ENCODE results near the gene ZNF77.
A peak's percentile ranks its signal among the peaks of the same experiment; 100 is the strongest.
"Not testable (repeated sequence)": the region's sequence is repeated elsewhere in the genome, so short reads cannot be mapped to it uniquely, and the experiment has no call there.

The ZNF77 gene

DNA sequence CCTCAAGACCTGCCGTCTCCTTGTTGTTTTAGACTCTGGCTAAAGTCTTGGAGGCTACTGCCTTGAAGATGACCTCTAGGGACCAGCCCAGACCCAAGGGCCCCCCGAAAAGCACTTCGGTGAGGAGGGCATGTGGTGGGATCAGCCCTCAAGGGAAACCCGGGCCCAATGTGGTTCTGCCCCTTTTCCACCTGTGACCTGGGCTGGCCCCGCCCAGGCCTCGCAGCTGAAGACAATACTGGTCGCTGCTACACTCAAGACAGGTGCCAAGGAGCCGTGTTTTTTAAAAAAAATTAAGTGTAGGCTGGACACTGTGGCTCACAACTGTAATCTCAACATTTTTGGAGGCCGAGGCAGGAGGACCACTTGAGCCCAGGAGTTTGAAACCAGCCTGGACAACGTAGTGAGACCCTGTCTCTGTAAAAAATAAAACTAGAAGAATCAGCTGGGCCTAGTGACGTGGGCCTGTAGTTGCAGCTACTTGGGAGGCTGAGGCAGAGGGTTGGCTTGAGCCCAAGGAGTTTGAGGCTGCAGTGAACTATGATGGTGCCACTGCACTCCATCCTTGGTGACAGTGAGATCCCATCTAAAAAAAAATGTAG, 33.5 kb upstream of the ZNF77 start:
- no peak for DNase-seq
- Mint-ChIP-seq H3K27me3 (peaks cover 69% of the 10 kb centered on the region), H3K36me3 (no peaks in the 10 kb centered on the region), H3K4me3 (no peak overlapping the region), H3K27ac (no peak overlapping the region), H3K4me1 (peaks cover 24% of the 10 kb centered on the region), H3K9me3 (no peaks in the 10 kb centered on the region)
- CTCF ChIA-PET, result interaction anchor here (0.6 kb wide), 1 partner anchor 253 kb away, joined by 3 read pairs; no protein-coding TSS in a partner anchor

DNA sequence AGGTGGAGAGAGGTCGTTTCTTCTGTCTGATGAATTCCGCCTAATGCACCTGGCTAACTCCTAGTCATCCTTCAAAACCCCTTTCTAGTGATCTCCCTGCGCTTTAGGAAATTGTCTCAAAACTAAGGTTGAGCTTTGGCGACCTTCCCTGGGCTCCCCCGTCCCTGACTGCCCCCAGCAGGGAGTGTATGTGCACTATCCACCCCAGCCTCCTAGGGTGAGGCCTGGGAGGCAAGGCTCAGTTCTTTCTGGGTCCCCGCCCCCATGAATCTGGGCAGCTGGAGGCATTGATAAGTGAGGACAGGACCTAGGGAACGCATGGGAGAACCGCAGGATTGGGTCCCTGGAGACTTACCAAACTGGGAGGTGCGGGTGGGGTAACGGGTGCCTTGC, 33.0 kb upstream of the ZNF77 start:
- no peak overlapping the region for H3K27ac Mint-ChIP-seq
- H3K9me3 Mint-ChIP-seq, result no peaks in the 10 kb centered on the region
- H3K36me3 Mint-ChIP-seq, result no peaks in the 10 kb centered on the region
- H3K4me1 Mint-ChIP-seq, result peaks cover 24% of the 10 kb centered on the region
- H3K27me3 Mint-ChIP-seq, result peaks cover 69% of the 10 kb centered on the region
- H3K4me3 Mint-ChIP-seq, result peak overlapping the region; percentile 92
- DNase-seq, result no peak
- CTCF ChIA-PET, result interaction anchor here (0.6 kb wide), 2 partner anchors 155 to 253 kb away, joined by 3 read pairs; no protein-coding TSS in a partner anchor

DNA sequence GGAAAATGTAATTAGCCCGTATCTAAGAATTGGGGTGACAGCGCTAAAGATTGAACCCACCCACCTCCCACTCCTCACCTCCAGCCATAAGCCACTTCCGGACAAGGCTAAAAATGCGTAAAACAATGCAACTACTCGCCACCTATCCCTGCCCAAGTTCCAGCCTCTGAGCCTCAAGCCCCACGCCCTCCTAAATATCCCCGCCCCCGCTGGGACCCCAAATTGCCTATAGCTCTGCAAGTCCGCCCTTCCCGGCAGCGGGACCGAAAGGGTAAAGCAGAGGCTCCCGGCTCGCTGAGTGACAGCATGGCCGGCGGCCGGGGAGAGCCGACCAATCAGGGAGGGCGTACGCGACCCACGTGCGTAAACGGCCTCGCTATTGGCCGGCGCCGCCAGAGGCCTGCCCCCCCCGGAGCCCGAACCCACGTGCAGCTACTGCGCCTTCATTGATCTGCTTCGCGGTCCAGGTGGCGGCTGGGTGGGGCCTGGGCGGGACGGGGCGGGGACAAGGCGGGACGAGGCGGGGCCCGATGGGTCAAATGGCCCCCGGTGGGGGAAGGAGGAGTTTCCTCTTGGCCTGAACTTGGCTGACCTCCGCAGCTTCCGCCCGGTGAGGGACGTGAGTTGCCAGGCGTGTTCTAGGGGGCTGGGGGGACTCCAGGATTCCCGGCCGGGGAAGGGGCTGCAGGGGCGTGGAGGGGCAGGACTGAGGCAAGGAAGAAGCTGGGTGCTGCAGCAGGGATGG, 32.4 kb upstream of the ZNF77 start, which contains the start of gene TLE6:
Gene TLE6, plus strand, starts transcription at position 564 of the 745 bp plus-strand sequence. CDS start 670 bp downstream, outside the sequence.
- Mint-ChIP-seq H3K4me3 (peak within 1 kb of the TSS; percentile 92), H3K36me3 (no peaks in the 10 kb centered on the region), H3K27me3 (peaks cover 68% of the 10 kb centered on the region), H3K9me3 (no peaks in the 10 kb centered on the region), H3K27ac (peak within 1 kb of the TSS; percentile 89), H3K4me1 (peaks cover 24% of the 10 kb centered on the region)
- CTCF ChIA-PET, result interaction anchor here (0.6 to 1.3 kb wide), 3 partner anchors 127 to 155 kb away, joined by 3 to 5 read pairs (median 3); no protein-coding TSS in a partner anchor
- peak; percentile 97 for DNase-seq

DNA sequence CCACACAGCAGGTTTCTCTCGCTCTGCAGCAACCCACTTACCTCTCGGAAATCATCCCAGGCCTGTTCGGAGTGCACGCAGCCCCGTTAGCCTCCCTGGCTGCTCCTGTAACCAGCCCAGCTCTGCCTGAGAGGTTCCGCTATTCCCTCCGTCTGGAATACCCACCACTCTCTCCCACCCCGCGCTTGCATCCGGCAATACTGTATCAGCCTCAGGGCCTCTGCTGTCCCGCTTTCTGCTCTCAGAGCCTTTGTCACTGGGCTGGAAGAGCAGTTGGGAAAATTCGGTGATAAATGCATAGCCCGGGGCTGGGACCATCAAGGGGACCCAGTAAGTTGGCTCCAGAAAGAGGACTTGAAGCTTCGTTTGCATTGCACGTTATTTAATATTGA, 31.8 kb upstream of the ZNF77 start:
- Mint-ChIP-seq H3K4me1 (peaks cover 27% of the 10 kb centered on the region), H3K27ac (peak overlapping the region; percentile 89), H3K27me3 (peaks cover 66% of the 10 kb centered on the region), H3K9me3 (no peaks in the 10 kb centered on the region), H3K4me3 (peak overlapping the region; percentile 92), H3K36me3 (no peaks in the 10 kb centered on the region)
- DNase-seq, result no peak
- CTCF ChIA-PET, result interaction anchor here (1.1 to 1.3 kb wide), 3 partner anchors 15 to 153 kb away, joined by 3 to 5 read pairs (median 5); no protein-coding TSS in a partner anchor

DNA sequence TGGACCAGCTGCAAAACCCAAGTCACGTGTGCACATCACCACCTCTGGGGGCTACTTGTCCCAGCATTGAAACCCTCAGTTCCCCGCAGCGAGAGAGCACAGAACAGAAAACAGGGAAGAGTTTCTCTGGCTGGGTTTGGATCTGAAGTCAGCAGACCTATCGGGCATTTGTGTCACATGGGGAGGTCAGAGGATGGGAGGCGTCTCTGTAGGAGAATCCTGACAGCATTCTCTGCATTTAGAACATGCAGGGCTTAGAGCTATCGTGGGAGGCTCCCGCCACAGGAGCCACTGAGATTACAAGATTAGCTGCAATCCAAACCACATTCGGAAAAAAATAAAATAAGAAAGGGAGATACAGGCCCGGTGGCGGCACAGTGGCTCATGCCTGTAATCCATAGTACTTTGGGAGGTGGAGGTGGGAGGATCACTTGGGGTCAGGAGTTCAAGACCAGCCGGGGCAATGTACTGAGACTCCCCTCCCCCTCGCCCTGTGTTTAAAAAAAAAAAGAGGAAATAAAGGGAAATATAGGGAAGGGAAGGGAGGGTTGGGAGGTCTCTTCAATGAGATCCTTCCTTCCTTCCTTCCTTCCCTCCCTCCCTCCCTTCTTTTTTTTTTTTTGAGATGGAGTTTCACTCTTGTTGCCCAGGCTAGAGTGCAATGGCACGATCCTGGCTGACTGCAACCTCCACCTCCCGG, 29.7 kb upstream of the ZNF77 start:
- Mint-ChIP-seq H3K36me3 (no peaks in the 10 kb centered on the region), H3K27me3 (peaks cover 53% of the 10 kb centered on the region), H3K4me3 (peak overlapping the region; percentile 34), H3K27ac (no peak overlapping the region), H3K9me3 (no peaks in the 10 kb centered on the region), H3K4me1 (peaks cover 27% of the 10 kb centered on the region)
- CTCF ChIA-PET, result interaction anchor here (0.6 to 1.2 kb wide), 2 partner anchors 23 to 287 kb away, joined by 3 to 4 read pairs; no protein-coding TSS in a partner anchor
- DNase-seq, result no peak

DNA sequence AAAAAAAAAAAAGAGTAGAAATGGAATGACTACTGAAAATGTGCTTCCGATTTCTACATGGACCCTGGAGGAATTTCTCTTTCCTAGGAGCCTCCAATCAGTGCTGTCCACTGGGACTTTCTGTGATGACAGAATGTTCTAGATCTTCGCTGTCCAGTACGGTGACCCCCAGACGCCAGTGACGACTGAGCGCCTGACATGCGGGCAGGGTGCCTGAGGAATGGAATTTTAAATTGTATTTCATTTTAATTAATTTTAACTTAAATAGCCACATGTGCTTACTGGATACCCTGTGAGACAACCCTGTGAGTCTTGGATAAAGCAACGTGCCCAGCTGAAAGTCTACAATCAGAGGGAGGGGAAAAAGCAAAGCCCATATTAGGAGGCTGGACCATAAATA, 28.5 kb upstream of the ZNF77 start:
- Mint-ChIP-seq H3K27me3 (peaks cover 53% of the 10 kb centered on the region), H3K27ac (no peak overlapping the region), H3K4me1 (peaks cover 30% of the 10 kb centered on the region), H3K36me3 (no peaks in the 10 kb centered on the region), H3K9me3 (no peaks in the 10 kb centered on the region), H3K4me3 (no peak overlapping the region)
- DNase-seq, result no peak
- CTCF ChIA-PET, result no interaction called here

DNA sequence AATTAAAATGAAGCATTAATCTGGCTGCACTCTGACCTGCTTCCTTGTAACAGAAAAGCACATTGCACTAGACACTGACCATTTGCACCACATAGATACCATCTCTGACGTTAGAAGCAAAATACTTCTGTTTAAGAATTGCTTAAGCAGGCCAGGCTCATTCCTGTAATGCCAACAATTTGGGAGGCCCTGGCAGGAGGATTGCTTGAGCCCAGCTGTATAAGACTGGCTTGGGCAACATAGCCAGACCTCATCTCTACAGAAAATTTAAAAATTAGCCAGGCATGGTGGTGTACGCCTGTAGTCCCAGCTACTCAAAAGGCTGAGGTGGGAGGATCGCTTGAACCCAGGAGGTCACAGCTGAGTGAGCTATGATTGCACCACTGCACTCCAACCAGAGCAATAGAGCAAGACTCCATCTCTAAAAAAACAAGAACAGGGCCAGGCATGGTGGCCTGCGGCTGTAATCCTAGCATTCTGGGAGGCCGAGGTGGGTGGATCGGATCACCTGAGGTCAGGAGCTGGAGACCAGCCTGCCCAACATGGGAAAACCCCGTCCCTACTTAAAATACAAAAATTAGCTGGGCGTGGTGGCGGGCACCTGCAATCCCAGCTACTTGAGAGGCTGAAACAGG, 25.5 kb upstream of the ZNF77 start:
- no peaks in the 10 kb centered on the region for H3K9me3 Mint-ChIP-seq
- H3K4me3 Mint-ChIP-seq, result no peak overlapping the region
- CTCF ChIA-PET, result interaction anchor here (1.4 kb wide), 1 partner anchor 8 kb away, joined by 4 read pairs; no protein-coding TSS in a partner anchor
- no peak overlapping the region for H3K27ac Mint-ChIP-seq
- no peaks in the 10 kb centered on the region for H3K36me3 Mint-ChIP-seq
- peaks cover 35% of the 10 kb centered on the region for H3K27me3 Mint-ChIP-seq
- H3K4me1 Mint-ChIP-seq, result peaks cover 12% of the 10 kb centered on the region
- no peak for DNase-seq

DNA sequence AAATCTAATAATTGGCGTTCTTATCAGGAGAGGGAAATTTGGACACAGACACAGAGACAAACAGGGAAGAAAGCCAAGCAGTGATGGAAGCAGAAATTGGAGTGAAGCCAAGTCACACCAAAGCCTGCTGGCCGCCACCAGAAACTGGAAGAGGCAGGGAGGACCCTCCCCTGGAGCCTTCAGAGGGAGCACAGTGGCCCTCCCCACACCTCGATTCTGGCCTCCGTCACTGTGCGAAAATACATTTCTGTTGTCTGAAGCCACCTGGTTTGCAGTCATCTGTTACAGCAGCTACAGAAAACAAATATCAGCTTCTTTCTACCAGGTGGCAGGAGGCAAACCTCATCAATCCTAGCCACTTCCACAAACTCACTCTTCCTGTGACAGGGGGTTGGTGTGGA, 24.3 kb upstream of the ZNF77 start:
- H3K27ac Mint-ChIP-seq, result no peak overlapping the region
- H3K36me3 Mint-ChIP-seq, result no peaks in the 10 kb centered on the region
- H3K9me3 Mint-ChIP-seq, result no peaks in the 10 kb centered on the region
- H3K4me3 Mint-ChIP-seq, result no peak overlapping the region
- H3K4me1 Mint-ChIP-seq, result peaks cover 7% of the 10 kb centered on the region
- H3K27me3 Mint-ChIP-seq, result peaks cover 23% of the 10 kb centered on the region
- no peak for DNase-seq
- CTCF ChIA-PET, result no interaction called here

DNA sequence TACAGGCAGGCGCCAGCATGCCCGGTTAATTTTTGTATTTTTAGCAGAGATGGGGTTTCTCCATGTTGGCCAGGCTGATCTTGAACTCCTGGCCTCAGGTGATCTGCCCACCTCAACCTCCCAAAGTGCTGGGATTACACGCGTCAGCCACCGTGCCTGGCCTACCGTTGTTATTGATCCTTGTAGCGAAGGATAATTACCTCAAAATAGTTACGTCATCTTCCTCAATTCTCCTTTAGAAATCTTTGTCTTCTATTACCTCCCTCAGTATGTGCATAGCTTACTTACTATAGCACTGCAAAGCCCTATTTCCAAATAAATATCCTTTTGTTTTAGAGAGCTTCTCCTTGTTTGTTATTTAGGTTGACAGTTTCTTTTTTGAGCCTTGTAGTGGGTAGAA, 23.2 kb upstream of the ZNF77 start:
- H3K9me3 Mint-ChIP-seq, result no peaks in the 10 kb centered on the region
- CTCF ChIA-PET, result no interaction called here
- H3K4me1 Mint-ChIP-seq, result peaks cover 7% of the 10 kb centered on the region
- DNase-seq, result no peak
- no peaks in the 10 kb centered on the region for H3K36me3 Mint-ChIP-seq
- H3K4me3 Mint-ChIP-seq, result no peak overlapping the region
- peaks cover 11% of the 10 kb centered on the region for H3K27me3 Mint-ChIP-seq
- H3K27ac Mint-ChIP-seq, result no peak overlapping the region

DNA sequence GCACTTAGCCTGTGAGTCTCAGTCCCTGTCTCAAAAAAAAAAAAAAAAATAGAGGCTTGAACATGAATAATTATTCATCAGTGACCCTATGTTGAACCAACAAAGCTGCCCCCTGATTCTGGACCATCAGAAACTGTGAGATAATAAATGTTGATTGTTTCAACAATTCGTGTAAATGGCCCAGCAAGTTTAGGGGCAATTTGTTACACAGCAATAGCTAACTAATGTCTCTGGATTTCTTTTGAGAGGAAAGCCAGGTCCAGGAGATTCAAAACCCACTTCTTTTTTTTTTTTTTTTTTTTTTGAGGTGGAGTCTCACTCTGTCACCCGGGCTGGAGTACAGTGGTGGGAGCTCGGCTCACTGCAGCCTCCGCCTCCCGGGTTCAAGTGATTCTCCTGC, 20.1 kb upstream of the ZNF77 start:
- H3K4me1 Mint-ChIP-seq, result peaks cover 8% of the 10 kb centered on the region
- DNase-seq, result no peak
- CTCF ChIA-PET, result interaction anchor here (0.8 to 12.5 kb wide), 2 partner anchors 15 to 142 kb away, joined by 3 to 165 read pairs; no protein-coding TSS in a partner anchor

DNA sequence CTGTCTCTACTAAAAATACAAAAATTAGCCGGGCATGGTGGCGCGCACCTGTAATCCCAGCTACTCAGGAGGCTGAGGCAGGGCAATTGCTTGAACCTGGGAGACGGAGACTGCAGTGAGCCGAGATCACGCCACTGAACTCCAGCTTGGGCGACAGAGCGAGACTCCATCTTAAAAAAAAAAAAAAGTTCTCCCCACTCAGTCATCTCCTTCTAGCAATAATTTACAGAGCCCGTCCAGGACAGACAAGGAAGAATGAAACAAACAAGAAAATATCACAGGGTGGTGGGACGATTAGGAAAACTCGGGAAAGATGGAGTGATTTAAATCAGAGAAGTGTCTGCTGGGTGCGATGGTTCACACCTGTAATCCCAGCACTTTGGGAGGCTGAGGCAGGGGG, 18.9 kb upstream of the ZNF77 start:
- not testable (repeated sequence) for H3K4me3 Mint-ChIP-seq, H3K4me1 Mint-ChIP-seq, H3K27ac Mint-ChIP-seq, H3K36me3 Mint-ChIP-seq, H3K9me3 Mint-ChIP-seq, H3K27me3 Mint-ChIP-seq, DNase-seq
- CTCF ChIA-PET, result interaction anchor here (1.4 to 12.5 kb wide), 4 partner anchors 13 to 143 kb away, joined by 3 to 165 read pairs (median 9); no protein-coding TSS in a partner anchor

More for the DNA sequence above, 20.1 kb upstream of the ZNF77 start:
- Mint-ChIP-seq H3K4me3 (no peak overlapping the region), H3K27me3 (no peaks in the 10 kb centered on the region), H3K27ac (no peak overlapping the region), H3K9me3 (no peaks in the 10 kb centered on the region), H3K36me3 (no peaks in the 10 kb centered on the region)

DNA sequence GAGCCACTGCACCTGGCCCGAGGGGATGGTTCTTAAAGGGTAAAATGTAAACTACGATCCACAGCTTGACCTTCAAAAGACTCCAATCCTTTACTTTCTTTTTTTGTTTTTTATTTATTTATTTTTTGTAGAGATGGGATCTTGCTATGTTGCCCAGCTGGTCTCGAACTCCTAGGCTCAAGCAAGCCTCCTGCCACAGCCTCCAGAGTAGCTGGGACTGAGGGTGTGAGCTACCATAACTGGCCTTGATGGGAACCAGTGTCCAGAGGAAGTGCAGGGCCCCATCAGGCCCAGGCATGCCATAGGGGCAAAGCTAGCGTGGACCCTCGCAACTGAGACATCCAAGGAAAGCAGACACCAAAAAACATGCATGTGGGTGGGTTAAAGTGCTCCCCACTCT, 18.4 kb upstream of the ZNF77 start:
- CTCF ChIA-PET, result interaction anchor here (1.0 to 12.5 kb wide), 11 partner anchors 12 to 498 kb away, joined by 3 to 165 read pairs (median 4); no protein-coding TSS in a partner anchor
- Mint-ChIP-seq H3K27me3 (peaks cover 5% of the 10 kb centered on the region), H3K4me1 (peaks cover 5% of the 10 kb centered on the region), H3K4me3 (no peak overlapping the region), H3K36me3 (no peaks in the 10 kb centered on the region), H3K27ac (no peak overlapping the region), H3K9me3 (no peaks in the 10 kb centered on the region)
- no peak for DNase-seq

DNA sequence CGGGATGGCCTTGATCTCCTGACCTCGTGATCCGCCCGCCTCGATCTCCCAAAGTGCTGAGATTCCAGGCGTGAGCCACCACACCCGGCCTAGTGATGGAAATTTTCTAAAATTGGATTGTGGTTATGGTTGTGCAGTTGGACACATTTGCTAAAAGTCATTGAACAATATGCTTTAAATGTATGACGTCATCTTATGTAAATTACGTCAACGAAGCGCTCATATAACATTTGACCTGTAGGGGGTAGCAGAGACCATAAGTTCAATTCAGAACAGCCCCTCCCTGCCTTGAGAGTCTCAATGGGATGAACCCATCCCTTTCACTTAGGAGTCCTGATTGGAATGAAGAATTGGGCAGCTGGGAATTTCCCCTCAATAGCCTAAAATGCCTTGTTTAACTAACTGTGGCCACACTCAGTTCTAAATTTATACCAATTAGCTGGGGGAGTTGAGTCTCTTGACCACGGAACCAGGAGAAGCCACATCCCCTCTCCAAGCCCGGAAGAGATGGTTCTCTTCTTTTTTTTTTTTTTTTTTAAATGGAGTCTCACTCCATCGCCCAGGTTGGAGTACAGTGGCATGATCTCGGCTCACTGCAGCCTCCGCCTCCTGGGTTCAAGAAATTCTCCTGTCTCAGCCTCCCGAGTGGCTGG, 17.4 kb upstream of the ZNF77 start:
- peaks cover 5% of the 10 kb centered on the region for H3K27me3 Mint-ChIP-seq
- H3K4me1 Mint-ChIP-seq, result peaks cover 5% of the 10 kb centered on the region
- no peaks in the 10 kb centered on the region for H3K9me3 Mint-ChIP-seq
- CTCF ChIA-PET, result interaction anchor here (0.6 to 12.5 kb wide), 15 partner anchors 9 to 499 kb away, joined by 3 to 165 read pairs (median 4); no protein-coding TSS in a partner anchor
- H3K4me3 Mint-ChIP-seq, result peak overlapping the region; percentile 26
- DNase-seq, result peak; percentile 63
- no peaks in the 10 kb centered on the region for H3K36me3 Mint-ChIP-seq
- peak overlapping the region; percentile 83 for H3K27ac Mint-ChIP-seq
